WTC11 (cell line): ENCODE measurements around the gene FRMD4A. TPM values are rescaled to one million over a fixed set of nuclear protein-coding genes. Genes with fewer than 3 reads are reported as not detected.

ENCODE experiments used
- ATAC-seq: fragments of 200-7000 bp; cut with Tn5 transposase; 2 replicates; pipeline ENCODE4 v1.10.0; 2021; ENCODE audit warnings: mild to moderate bottlenecking, moderate library complexity
- CTCF ChIA-PET: fragments of 300-600 bp; sonication (Branson Sonifier 250); formaldehyde crosslinking; loops from one replicate; lab custom pipeline; 2021; ENCODE audit warnings: antibody characterized with exemption; lab: Charles Lee
- POLR2A ChIA-PET: fragments of 350-600 bp; sonication (Branson Sonifier 250); formaldehyde crosslinking; loops from one replicate; lab custom pipeline; 2021; ENCODE audit warnings: antibody characterized with exemption; lab: Charles Lee
- DNase-seq: peaks from one replicate; pipeline ENCODE4 v3.0.0; 2021; ENCODE audit warnings: low spot score
- H3K27ac Mint-ChIP-seq: 2 replicates; pipeline ENCODE4 v1.8.0; 2021; ENCODE audit warnings: mixed read lengths
- H3K27me3 Mint-ChIP-seq: 2 replicates; pipeline ENCODE4 v1.8.0; 2021; ENCODE audit warnings: low read depth, mild to moderate bottlenecking, moderate library complexity, mixed read lengths
- H3K36me3 Mint-ChIP-seq: 2 replicates; pipeline ENCODE4 v1.8.0; 2021; ENCODE audit warnings: mixed read lengths
- H3K4me1 Mint-ChIP-seq: 2 replicates; pipeline ENCODE4 v1.8.0; 2022; ENCODE audit warnings: mixed read lengths
- H3K4me3 Mint-ChIP-seq: 2 replicates; pipeline ENCODE4 v1.8.0; 2021; ENCODE audit warnings: mild to moderate bottlenecking, moderate library complexity, mixed read lengths
- H3K9me3 Mint-ChIP-seq: 2 replicates; pipeline ENCODE4 v1.8.0; 2021; ENCODE audit warnings: mixed read lengths
- CBFB ChIP-seq: sonication (generic); formaldehyde crosslinking; IDR thresholded peaks from 2 replicates; pipeline ENCODE4 v1.8.1; 2022; ENCODE audit warnings: mild to moderate bottlenecking, low read depth, missing genetic modification reagents
- EMX1 ChIP-seq: fragments of 250-450 bp; sonication (Bioruptor Pico); IDR thresholded peaks from 2 replicates; pipeline ENCODE4 v1.8.0; 2021; ENCODE audit warnings: mild to moderate bottlenecking
- FOXK1 ChIP-seq: sonication (generic); formaldehyde crosslinking; IDR thresholded peaks from 2 replicates; pipeline ENCODE4 v1.8.0; 2022; ENCODE audit warnings: mild to moderate bottlenecking, moderate library complexity, missing genetic modification reagents
- HMGA2 ChIP-seq: fragments of 250-450 bp; sonication (Bioruptor Pico); IDR thresholded peaks from 2 replicates; pipeline ENCODE4 v1.4.0; 2021; ENCODE audit warnings: mild to moderate bottlenecking, moderate library complexity
- IRF2 ChIP-seq: sonication (generic); formaldehyde crosslinking; IDR thresholded peaks from 2 replicates; pipeline ENCODE4 v1.8.0; 2022; ENCODE audit warnings: low read depth, missing genetic modification reagents, borderline replicate concordance
- JAZF1 ChIP-seq: fragments of 250-450 bp; sonication (Bioruptor Pico); IDR thresholded peaks from 2 replicates; pipeline ENCODE4 v1.9.0; 2021; ENCODE audit warnings: moderate library complexity, mild to moderate bottlenecking, inconsistent platforms
- NFE2L1 ChIP-seq: sonication (generic); formaldehyde crosslinking; IDR thresholded peaks from 2 replicates; pipeline ENCODE4 v1.8.1; 2023; ENCODE audit warnings: missing genetic modification reagents
- NR1H2 ChIP-seq: sonication (generic); formaldehyde crosslinking; IDR thresholded peaks from 2 replicates; pipeline ENCODE4 v1.9.0; 2021; ENCODE audit warnings: mild to moderate bottlenecking, moderate library complexity, missing genetic modification reagents
- OVOL2 ChIP-seq: fragments of 250-450 bp; sonication (Bioruptor Pico); IDR thresholded peaks from 2 replicates; pipeline ENCODE4 v1.9.0; 2021; ENCODE audit warnings: mild to moderate bottlenecking, borderline replicate concordance
- RELA ChIP-seq: sonication (generic); formaldehyde crosslinking; IDR thresholded peaks from 2 replicates; pipeline ENCODE4 v1.8.1; 2022; ENCODE audit warnings: missing genetic modification reagents, mild to moderate bottlenecking, borderline replicate concordance
- ZNF121 ChIP-seq: sonication (generic); formaldehyde crosslinking; IDR thresholded peaks from 2 replicates; pipeline ENCODE4 v1.8.0; 2023; ENCODE audit warnings: missing genetic modification reagents
- ZNF219 ChIP-seq: sonication (generic); formaldehyde crosslinking; IDR thresholded peaks from 2 replicates; pipeline ENCODE4 v1.8.0; 2023; ENCODE audit warnings: missing genetic modification reagents, mild to moderate bottlenecking, borderline replicate concordance
- ZNF232 ChIP-seq: sonication (generic); formaldehyde crosslinking; IDR thresholded peaks from 2 replicates; pipeline ENCODE4 v1.8.0; 2022; ENCODE audit warnings: mild to moderate bottlenecking, missing genetic modification reagents
- ZNF396 ChIP-seq: fragments of 250-450 bp; sonication (Bioruptor Pico); IDR thresholded peaks from 2 replicates; pipeline ENCODE4 v1.8.0; 2021; ENCODE audit warnings: mild to moderate bottlenecking, moderate library complexity, borderline replicate concordance
- ZNF416 ChIP-seq: fragments of 250-450 bp; sonication (Bioruptor Pico); IDR thresholded peaks from 2 replicates; pipeline ENCODE4 v1.9.0; 2021; ENCODE audit warnings: mild to moderate bottlenecking, inconsistent platforms
- total RNA-seq: library from RNA; stranded (reverse); gene quantifications from 3 replicates; pipeline ENCODE4 v1.2.3, GENCODE V29; 2021
- TF ChIP-seq, protein P1 (sequence below): sonication (generic); formaldehyde crosslinking; IDR thresholded peaks from 2 replicates; pipeline ENCODE4 v1.8.0; 2022; ENCODE audit warnings: mild to moderate bottlenecking, missing genetic modification reagents
- TF ChIP-seq, protein P2 (sequence below): fragments of 250-450 bp; sonication (Bioruptor Pico); IDR thresholded peaks from 2 replicates; pipeline ENCODE4 v1.9.0; 2021; ENCODE audit warnings: moderate library complexity, mild to moderate bottlenecking, inconsistent platforms, borderline replicate concordance
- TF ChIP-seq, protein P3 (sequence below): fragments of 250-450 bp; sonication (Bioruptor Pico); IDR thresholded peaks from 2 replicates; pipeline ENCODE4 v1.9.0; 2021; ENCODE audit warnings: mild to moderate bottlenecking
- TF ChIP-seq, protein P4 (sequence below): fragments of 250-450 bp; sonication (Bioruptor Pico); IDR thresholded peaks from 2 replicates; pipeline ENCODE4 v2.1.2; 2022; ENCODE audit warnings: mild to moderate bottlenecking, moderate library complexity
- TF ChIP-seq, protein P5 (sequence below): sonication (generic); formaldehyde crosslinking; IDR thresholded peaks from 2 replicates; pipeline ENCODE4 v1.8.1; 2023; ENCODE audit warnings: mild to moderate bottlenecking, missing genetic modification reagents, borderline replicate concordance
- TF ChIP-seq, protein P6 (sequence below): sonication (generic); formaldehyde crosslinking; IDR thresholded peaks from 2 replicates; pipeline ENCODE4 v1.8.1; 2023; ENCODE audit warnings: mild to moderate bottlenecking, missing genetic modification reagents, moderate library complexity

The FRMD4A gene
- total RNA-seq, 1 experiment from 2014 or later: 35.5 TPM

DNA sequence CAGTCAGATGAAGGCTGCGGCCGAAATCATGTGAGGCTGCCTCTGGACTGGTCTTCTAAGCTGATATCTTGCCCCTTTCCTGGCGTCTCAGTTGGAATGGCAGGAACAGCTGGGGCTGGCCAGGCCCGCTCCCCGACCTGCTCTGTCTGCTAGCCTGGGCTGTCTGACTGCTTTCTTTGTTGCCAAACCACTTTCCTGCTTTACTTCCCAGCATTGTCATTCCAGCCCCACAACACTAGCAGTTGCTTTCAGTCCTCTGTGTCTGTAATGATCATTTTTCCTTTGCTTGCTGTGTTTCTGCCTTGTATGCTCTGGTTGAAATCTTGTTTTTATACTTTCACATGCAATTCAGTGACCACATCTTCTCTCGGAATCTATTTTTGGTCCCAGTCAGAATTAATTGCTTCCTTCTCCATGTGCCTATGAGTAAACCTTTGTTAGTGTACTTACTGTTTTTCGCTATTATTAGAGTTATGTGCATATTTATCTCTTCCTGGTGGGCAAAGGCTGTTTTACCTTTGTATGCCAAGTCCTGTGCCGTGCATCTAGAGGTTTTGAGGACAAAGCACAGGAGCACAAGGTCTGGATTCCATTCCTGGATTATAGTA is 722.4 kb downstream of the FRMD4A start:
- CTCF ChIA-PET: interaction anchor here (0.6 kb wide), 1 partner anchor 780 kb away, joined by 3 read pairs; no protein-coding TSS in a partner anchor
- TF ChIP-seq EMX1 (CRISPR knock-in tag) (no peak), NR1H2 (CRISPR knock-in tag) (no peak), ZNF396 (CRISPR knock-in tag) (no peak), OVOL2 (CRISPR knock-in tag) (no peak), ZNF121 (CRISPR knock-in tag) (no peak), ZNF219 (CRISPR knock-in tag) (no peak), HMGA2 (CRISPR knock-in tag) (no peak), NFE2L1 (CRISPR knock-in tag) (no peak), RELA (CRISPR knock-in tag) (no peak), IRF2 (CRISPR knock-in tag) (no peak)
- TF ChIP-seq, protein P1, sequence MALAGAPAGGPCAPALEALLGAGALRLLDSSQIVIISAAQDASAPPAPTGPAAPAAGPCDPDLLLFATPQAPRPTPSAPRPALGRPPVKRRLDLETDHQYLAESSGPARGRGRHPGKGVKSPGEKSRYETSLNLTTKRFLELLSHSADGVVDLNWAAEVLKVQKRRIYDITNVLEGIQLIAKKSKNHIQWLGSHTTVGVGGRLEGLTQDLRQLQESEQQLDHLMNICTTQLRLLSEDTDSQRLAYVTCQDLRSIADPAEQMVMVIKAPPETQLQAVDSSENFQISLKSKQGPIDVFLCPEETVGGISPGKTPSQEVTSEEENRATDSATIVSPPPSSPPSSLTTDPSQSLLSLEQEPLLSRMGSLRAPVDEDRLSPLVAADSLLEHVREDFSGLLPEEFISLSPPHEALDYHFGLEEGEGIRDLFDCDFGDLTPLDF: no peak
- TF ChIP-seq, protein P2, sequence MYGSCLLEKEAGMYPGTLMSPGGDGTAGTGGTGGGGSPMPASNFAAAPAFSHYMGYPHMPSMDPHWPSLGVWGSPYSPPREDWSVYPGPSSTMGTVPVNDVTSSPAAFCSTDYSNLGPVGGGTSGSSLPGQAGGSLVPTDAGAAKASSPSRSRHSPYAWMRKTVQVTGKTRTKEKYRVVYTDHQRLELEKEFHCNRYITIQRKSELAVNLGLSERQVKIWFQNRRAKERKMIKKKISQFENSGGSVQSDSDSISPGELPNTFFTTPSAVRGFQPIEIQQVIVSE (CRISPR knock-in tag): no peak
- TF ChIP-seq, protein P3, sequence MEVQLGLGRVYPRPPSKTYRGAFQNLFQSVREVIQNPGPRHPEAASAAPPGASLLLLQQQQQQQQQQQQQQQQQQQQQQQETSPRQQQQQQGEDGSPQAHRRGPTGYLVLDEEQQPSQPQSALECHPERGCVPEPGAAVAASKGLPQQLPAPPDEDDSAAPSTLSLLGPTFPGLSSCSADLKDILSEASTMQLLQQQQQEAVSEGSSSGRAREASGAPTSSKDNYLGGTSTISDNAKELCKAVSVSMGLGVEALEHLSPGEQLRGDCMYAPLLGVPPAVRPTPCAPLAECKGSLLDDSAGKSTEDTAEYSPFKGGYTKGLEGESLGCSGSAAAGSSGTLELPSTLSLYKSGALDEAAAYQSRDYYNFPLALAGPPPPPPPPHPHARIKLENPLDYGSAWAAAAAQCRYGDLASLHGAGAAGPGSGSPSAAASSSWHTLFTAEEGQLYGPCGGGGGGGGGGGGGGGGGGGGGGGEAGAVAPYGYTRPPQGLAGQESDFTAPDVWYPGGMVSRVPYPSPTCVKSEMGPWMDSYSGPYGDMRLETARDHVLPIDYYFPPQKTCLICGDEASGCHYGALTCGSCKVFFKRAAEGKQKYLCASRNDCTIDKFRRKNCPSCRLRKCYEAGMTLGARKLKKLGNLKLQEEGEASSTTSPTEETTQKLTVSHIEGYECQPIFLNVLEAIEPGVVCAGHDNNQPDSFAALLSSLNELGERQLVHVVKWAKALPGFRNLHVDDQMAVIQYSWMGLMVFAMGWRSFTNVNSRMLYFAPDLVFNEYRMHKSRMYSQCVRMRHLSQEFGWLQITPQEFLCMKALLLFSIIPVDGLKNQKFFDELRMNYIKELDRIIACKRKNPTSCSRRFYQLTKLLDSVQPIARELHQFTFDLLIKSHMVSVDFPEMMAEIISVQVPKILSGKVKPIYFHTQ (CRISPR knock-in tag): no peak
- TF ChIP-seq, protein P4, sequence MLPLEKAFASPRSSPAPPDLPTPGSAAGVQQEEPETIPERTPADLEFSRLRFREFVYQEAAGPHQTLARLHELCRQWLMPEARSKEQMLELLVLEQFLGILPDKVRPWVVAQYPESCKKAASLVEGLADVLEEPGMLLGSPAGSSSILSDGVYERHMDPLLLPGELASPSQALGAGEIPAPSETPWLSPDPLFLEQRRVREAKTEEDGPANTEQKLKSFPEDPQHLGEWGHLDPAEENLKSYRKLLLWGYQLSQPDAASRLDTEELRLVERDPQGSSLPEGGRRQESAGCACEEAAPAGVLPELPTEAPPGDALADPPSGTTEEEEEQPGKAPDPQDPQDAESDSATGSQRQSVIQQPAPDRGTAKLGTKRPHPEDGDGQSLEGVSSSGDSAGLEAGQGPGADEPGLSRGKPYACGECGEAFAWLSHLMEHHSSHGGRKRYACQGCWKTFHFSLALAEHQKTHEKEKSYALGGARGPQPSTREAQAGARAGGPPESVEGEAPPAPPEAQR (CRISPR knock-in tag): no peak
- TF ChIP-seq, all 79 proteins: peak for 0
- peak; percentile 31 for DNase-seq

DNA sequence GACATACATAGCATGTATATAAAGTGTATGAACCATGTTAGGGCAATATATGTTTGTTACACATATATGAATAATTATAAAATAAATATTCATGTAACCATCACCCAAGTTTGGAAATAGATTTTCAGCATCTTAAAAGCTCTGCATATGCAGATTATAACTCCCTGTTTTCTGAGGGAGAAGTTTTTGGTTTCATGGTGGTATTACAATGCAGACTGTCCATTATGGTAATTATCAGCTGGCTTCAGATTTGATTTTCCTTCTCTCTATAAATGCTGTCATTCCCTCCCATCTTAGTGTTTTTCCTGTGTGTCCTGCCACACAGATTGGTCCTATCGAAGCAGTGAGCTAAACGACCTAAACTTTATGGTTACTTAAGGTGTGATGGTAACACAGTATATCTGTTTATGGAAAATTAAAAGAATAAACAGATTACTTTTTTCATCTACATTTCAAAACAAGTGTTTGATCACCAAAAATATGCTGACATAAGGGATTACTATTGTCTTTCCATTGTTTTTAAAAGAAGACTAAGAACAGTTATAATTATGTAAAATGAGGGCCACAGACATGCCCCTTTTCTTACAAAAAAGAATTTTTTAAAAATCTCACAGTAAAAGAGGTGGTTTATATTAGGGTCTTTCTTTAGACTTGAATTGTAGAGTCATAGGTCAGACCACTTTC is 726.2 kb downstream of the FRMD4A start:
- no peaks in the 10 kb centered on the region for H3K27me3 Mint-ChIP-seq
- no peak overlapping the region for H3K4me3 Mint-ChIP-seq
- no peak for ATAC-seq

More for the DNA sequence above, 722.4 kb downstream of the FRMD4A start:
- POLR2A ChIA-PET: no interaction called here
- Mint-ChIP-seq H3K4me3 (no peak overlapping the region), H3K36me3 (peaks cover 19% of the 10 kb centered on the region), H3K4me1 (peaks cover 15% of the 10 kb centered on the region), H3K9me3 (no peaks in the 10 kb centered on the region), H3K27me3 (no peaks in the 10 kb centered on the region), H3K27ac (peak overlapping the region; percentile 81)
- peak; percentile 91 for ATAC-seq

More for the DNA sequence above, 726.2 kb downstream of the FRMD4A start:
- H3K4me1 Mint-ChIP-seq: peaks cover 15% of the 10 kb centered on the region
- H3K27ac Mint-ChIP-seq: no peak overlapping the region
- no peak for DNase-seq
- TF ChIP-seq JAZF1 (CRISPR knock-in tag): no peak
- TF ChIP-seq FOXK1 (CRISPR knock-in tag): no peak
- TF ChIP-seq, protein P5, sequence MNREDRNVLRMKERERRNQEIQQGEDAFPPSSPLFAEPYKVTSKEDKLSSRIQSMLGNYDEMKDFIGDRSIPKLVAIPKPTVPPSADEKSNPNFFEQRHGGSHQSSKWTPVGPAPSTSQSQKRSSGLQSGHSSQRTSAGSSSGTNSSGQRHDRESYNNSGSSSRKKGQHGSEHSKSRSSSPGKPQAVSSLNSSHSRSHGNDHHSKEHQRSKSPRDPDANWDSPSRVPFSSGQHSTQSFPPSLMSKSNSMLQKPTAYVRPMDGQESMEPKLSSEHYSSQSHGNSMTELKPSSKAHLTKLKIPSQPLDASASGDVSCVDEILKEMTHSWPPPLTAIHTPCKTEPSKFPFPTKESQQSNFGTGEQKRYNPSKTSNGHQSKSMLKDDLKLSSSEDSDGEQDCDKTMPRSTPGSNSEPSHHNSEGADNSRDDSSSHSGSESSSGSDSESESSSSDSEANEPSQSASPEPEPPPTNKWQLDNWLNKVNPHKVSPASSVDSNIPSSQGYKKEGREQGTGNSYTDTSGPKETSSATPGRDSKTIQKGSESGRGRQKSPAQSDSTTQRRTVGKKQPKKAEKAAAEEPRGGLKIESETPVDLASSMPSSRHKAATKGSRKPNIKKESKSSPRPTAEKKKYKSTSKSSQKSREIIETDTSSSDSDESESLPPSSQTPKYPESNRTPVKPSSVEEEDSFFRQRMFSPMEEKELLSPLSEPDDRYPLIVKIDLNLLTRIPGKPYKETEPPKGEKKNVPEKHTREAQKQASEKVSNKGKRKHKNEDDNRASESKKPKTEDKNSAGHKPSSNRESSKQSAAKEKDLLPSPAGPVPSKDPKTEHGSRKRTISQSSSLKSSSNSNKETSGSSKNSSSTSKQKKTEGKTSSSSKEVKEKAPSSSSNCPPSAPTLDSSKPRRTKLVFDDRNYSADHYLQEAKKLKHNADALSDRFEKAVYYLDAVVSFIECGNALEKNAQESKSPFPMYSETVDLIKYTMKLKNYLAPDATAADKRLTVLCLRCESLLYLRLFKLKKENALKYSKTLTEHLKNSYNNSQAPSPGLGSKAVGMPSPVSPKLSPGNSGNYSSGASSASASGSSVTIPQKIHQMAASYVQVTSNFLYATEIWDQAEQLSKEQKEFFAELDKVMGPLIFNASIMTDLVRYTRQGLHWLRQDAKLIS (CRISPR knock-in tag): no peak
- TF ChIP-seq, protein P6, sequence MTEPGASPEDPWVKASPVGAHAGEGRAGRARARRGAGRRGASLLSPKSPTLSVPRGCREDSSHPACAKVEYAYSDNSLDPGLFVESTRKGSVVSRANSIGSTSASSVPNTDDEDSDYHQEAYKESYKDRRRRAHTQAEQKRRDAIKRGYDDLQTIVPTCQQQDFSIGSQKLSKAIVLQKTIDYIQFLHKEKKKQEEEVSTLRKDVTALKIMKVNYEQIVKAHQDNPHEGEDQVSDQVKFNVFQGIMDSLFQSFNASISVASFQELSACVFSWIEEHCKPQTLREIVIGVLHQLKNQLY (CRISPR knock-in tag): no peak
- no peak for TF ChIP-seq ZNF416 (CRISPR knock-in tag)
- no peak for TF ChIP-seq ZNF232 (CRISPR knock-in tag)
- TF ChIP-seq CBFB (CRISPR knock-in tag): no peak
- TF ChIP-seq, all 79 proteins: peak for 0
- Mint-ChIP-seq H3K36me3 (peaks cover 9% of the 10 kb centered on the region), H3K9me3 (no peaks in the 10 kb centered on the region)
- ChIA-PET CTCF (interaction anchor here (3.9 kb wide), 1 partner anchor 68 kb away, joined by 9 read pairs; no protein-coding TSS in a partner anchor), POLR2A (no interaction called here)
